Measurements from ENCODE around the gene UBAC1.

Gene UBAC1

GRCh38 chr9:135961277-135961715, at the start of gene UBAC1:
Gene UBAC1, minus strand, starts transcription at chr9:135961373. Its CDS starts 211 bp downstream, at chr9:135961162.
- TF ChIP-seq ZFP3 (CRISPR knock-in tag; IDR thresholded peaks at IDR 0.05) (no peak), BACH2 (CRISPR knock-in tag; IDR thresholded peaks at IDR 0.05; ENCODE audit: borderline replicate concordance) (no peak), SNAI2 (CRISPR knock-in tag; IDR thresholded peaks at IDR 0.05) (no peak), ESRRG (CRISPR knock-in tag; IDR thresholded peaks at IDR 0.05) (no peak), ISL1 (CRISPR knock-in tag; IDR thresholded peaks at IDR 0.05) (no peak), CREB5 (CRISPR knock-in tag; IDR thresholded peaks at IDR 0.05; ENCODE audit: low read depth) (no peak), POU6F1 (CRISPR knock-in tag; IDR thresholded peaks at IDR 0.05; ENCODE audit: borderline replicate concordance, low read depth) (no peak), ZNF565 (CRISPR knock-in tag; conservative IDR thresholded peaks at IDR 0.05; ENCODE audit: low read depth) (no peak), ARNTL (CRISPR knock-in tag; IDR thresholded peaks at IDR 0.05; ENCODE audit: borderline replicate concordance, low read depth) (no peak), ZNF8 (CRISPR knock-in tag; IDR thresholded peaks at IDR 0.05) (no peak), ZNF70 (CRISPR knock-in tag; IDR thresholded peaks at IDR 0.05) (no peak)
- TF ChIP-seq, protein P1, sequence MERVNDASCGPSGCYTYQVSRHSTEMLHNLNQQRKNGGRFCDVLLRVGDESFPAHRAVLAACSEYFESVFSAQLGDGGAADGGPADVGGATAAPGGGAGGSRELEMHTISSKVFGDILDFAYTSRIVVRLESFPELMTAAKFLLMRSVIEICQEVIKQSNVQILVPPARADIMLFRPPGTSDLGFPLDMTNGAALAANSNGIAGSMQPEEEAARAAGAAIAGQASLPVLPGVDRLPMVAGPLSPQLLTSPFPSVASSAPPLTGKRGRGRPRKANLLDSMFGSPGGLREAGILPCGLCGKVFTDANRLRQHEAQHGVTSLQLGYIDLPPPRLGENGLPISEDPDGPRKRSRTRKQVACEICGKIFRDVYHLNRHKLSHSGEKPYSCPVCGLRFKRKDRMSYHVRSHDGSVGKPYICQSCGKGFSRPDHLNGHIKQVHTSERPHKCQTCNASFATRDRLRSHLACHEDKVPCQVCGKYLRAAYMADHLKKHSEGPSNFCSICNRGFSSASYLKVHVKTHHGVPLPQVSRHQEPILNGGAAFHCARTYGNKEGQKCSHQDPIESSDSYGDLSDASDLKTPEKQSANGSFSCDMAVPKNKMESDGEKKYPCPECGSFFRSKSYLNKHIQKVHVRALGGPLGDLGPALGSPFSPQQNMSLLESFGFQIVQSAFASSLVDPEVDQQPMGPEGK (CRISPR knock-in tag; IDR thresholded peaks at IDR 0.05; ENCODE audit: borderline replicate concordance) = no peak
- TF ChIP-seq, protein P2, sequence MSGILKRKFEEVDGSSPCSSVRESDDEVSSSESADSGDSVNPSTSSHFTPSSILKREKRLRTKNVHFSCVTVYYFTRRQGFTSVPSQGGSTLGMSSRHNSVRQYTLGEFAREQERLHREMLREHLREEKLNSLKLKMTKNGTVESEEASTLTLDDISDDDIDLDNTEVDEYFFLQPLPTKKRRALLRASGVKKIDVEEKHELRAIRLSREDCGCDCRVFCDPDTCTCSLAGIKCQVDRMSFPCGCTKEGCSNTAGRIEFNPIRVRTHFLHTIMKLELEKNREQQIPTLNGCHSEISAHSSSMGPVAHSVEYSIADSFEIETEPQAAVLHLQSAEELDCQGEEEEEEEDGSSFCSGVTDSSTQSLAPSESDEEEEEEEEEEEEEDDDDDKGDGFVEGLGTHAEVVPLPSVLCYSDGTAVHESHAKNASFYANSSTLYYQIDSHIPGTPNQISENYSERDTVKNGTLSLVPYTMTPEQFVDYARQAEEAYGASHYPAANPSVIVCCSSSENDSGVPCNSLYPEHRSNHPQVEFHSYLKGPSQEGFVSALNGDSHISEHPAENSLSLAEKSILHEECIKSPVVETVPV (CRISPR knock-in tag; IDR thresholded peaks at IDR 0.05) = no peak

DNA sequence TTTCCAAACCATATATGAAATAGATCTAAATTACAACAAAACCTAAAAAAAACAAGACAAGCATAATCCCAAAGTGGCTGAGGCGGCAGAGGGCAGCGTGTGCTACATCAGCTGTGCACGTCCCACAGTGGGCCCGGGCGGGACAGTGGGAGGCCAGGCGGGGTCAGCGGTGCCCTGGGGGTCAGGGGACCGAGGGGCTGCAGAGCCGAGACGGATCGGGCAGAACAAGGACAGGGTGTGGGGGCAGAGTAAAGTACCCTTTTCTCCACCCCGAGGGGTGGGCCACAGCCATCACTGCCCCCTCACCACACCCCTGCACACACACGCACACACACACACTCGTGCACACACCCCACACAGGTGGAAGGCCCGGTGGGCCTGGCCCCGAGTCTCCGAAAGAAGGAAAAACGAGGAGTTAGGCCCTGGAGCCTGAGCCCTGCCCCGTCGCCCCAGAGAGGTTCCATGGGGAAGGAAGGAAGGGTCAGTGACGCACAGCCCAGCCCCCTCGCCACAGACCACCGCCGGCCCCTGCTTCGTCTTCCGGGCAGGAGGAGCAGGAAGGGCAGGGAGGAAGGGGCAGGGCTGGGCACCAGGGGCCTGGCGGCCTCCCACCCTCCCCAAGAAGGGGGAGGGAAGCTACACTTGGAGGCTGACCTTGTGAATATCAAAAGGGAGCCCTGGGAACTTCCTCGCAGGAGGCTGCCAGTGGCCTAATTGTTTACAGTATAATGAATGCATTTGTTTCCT, 49.6 kb upstream of the UBAC1 start:
- ATAC-seq = no peak
- no peak for TF ChIP-seq ZNF8 (CRISPR knock-in tag; IDR thresholded peaks at IDR 0.05)

More at GRCh38 chr9:135961277-135961715, at the start of gene UBAC1:
- peak; percentile 88 for ATAC-seq

DNA sequence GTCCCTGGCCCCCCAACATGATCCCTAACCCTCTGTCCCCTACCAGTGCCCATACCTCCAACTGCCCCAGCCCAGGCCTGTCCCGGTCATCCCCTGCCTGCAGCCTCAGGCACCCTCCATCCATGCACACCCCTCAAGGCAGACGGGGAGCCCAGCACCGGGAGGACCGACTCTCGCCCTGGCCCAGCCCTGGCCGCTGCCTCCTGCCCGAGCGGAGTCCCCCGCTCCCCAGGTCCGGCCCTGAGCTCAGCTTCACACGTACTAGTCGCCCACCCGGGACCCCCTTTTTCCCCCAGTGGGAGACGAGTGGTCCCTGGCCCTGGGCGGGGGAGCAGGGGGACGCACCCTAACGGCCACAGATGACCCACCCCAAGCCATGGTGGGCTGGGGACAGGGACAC, 49.0 kb upstream of the UBAC1 start:
- TF ChIP-seq ZC3H10 (CRISPR knock-in tag; IDR thresholded peaks at IDR 0.05) (no peak), TSHZ2 (CRISPR knock-in tag; IDR thresholded peaks at IDR 0.05) (no peak), GLIS3 (CRISPR knock-in tag; IDR thresholded peaks at IDR 0.05) (no peak), SNAI2 (CRISPR knock-in tag; IDR thresholded peaks at IDR 0.05) (no peak), TOX (CRISPR knock-in tag; IDR thresholded peaks at IDR 0.05; ENCODE audit: borderline replicate concordance) (no peak), ISL1 (CRISPR knock-in tag; IDR thresholded peaks at IDR 0.05) (no peak), PPARA (CRISPR knock-in tag; IDR thresholded peaks at IDR 0.05; ENCODE audit: borderline replicate concordance) (no peak), ZFP3 (CRISPR knock-in tag; IDR thresholded peaks at IDR 0.05) (no peak), BACH2 (CRISPR knock-in tag; IDR thresholded peaks at IDR 0.05; ENCODE audit: borderline replicate concordance) (no peak), ZNF8 (CRISPR knock-in tag; IDR thresholded peaks at IDR 0.05) (no peak), ESRRG (CRISPR knock-in tag; IDR thresholded peaks at IDR 0.05) (no peak)
- TF ChIP-seq, protein P2 (CRISPR knock-in tag; IDR thresholded peaks at IDR 0.05) = no peak
- no peak for ATAC-seq

Measured in SK-N-SH treated with all-trans-retinoic acid at 6 μM for 48 hours (cell line).